ENCODE results near the gene PPP1R3C.

Gene PPP1R3C

GRCh38 chr10:91629715-91630549 lies 2.9 kb downstream of the PPP1R3C start:
- no peak for DNase-seq (ENCODE audit: low read depth)

- DNase-seq (ENCODE audit: low read depth): no peak
Measured at GRCh38 chr10:91628383-91628782, 4.5 kb downstream of the PPP1R3C start.

- no peak for DNase-seq (ENCODE audit: low read depth)
Measured at GRCh38 chr10:91627344-91628102, 5.3 kb downstream of the PPP1R3C start.

GRCh38 chr10:91626936-91627335 lies 5.9 kb downstream of the PPP1R3C start:
- no peak for DNase-seq (ENCODE audit: low read depth)

GRCh38 chr10:91624633-91625032 lies 8.2 kb downstream of the PPP1R3C start:
- DNase-seq (ENCODE audit: low read depth): no peak

GRCh38 chr10:91622601-91623000 lies 10.3 kb downstream of the PPP1R3C start:
- no peak for DNase-seq (ENCODE audit: low read depth)

GRCh38 chr10:91621483-91622113 lies 11.3 kb downstream of the PPP1R3C start:
- DNase-seq (ENCODE audit: low read depth): no peak

- no peak for DNase-seq (ENCODE audit: low read depth)
Measured at GRCh38 chr10:91617072-91617609, 15.7 kb downstream of the PPP1R3C start.

- no peak for DNase-seq (ENCODE audit: low read depth)
Measured at GRCh38 chr10:91616137-91616536, 16.7 kb downstream of the PPP1R3C start.

GRCh38 chr10:91614225-91614624 lies 18.6 kb downstream of the PPP1R3C start:
- DNase-seq (ENCODE audit: low read depth): no peak

- no peak for DNase-seq (ENCODE audit: low read depth)
Measured at GRCh38 chr10:91613411-91614187, 19.3 kb downstream of the PPP1R3C start.

- DNase-seq (ENCODE audit: low read depth): no peak
Measured at GRCh38 chr10:91610919-91611318, 22.0 kb downstream of the PPP1R3C start.

GRCh38 chr10:91610444-91610843 lies 22.4 kb downstream of the PPP1R3C start:
- DNase-seq (ENCODE audit: low read depth): no peak

- DNase-seq (ENCODE audit: low read depth): no peak
Measured at GRCh38 chr10:91607646-91608403, 25.0 kb downstream of the PPP1R3C start.

- DNase-seq (ENCODE audit: low read depth): no peak
Measured at GRCh38 chr10:91605968-91606367, 26.9 kb downstream of the PPP1R3C start.

- DNase-seq (ENCODE audit: low read depth): no peak
Measured at GRCh38 chr10:91604553-91605534, 28.0 kb downstream of the PPP1R3C start.

GRCh38 chr10:91603931-91604331 lies 28.9 kb downstream of the PPP1R3C start:
- DNase-seq (ENCODE audit: low read depth): no peak

- DNase-seq (ENCODE audit: low read depth): no peak
Measured at GRCh38 chr10:91602868-91603568, 29.9 kb downstream of the PPP1R3C start.

- no peak for DNase-seq (ENCODE audit: low read depth)
Measured at GRCh38 chr10:91602449-91602848, 30.4 kb downstream of the PPP1R3C start.
